K562 (cell line): ENCODE results near the gene TBP. TPM values are rescaled to one million over a fixed set of nuclear protein-coding genes. Genes with fewer than 3 reads are reported as not detected.

ENCODE experiments used
- DPF2 ChIP-seq: fragments of 450-650 bp; IDR thresholded peaks from 2 replicates; pipeline ENCODE4 v1.6.1; 2016
- TAF15 ChIP-seq: fragments of 200-400 bp; formaldehyde crosslinking; IDR thresholded peaks from 2 replicates; pipeline ENCODE4 v1.6.1; 2017; ENCODE audit warnings: mild to moderate bottlenecking, low read depth, low read length, moderate library complexity
- U2AF2 ChIP-seq: fragments of 200-400 bp; formaldehyde crosslinking; optimal IDR thresholded peaks from 2 replicates; pipeline ENCODE3; 2017; ENCODE audit warnings: low read depth, mild to moderate bottlenecking, low read length
- ZFP30 ChIP-seq: fragments of 250-450 bp; sonication (Bioruptor Pico); IDR thresholded peaks from 2 replicates; pipeline ENCODE4 v1.8.0; 2022; ENCODE audit warnings: moderate library complexity, mild to moderate bottlenecking, inconsistent platforms, borderline replicate concordance
- ZNF175 ChIP-seq: fragments of 200-800 bp; sonication (Bioruptor generic); IDR thresholded peaks from 2 replicates; pipeline ENCODE4 v1.6.1; 2016; ENCODE audit warnings: low read depth, mild to moderate bottlenecking, missing genetic modification characterization, missing compliant biosample characterization
- polyA plus RNA-seq, 8 experiments: library from polyadenylated mRNA; depleted of rRNA in 4 of 8; stranded (reverse) in 5 of 8; unstranded in 3 of 8; fragments of >200 nt; fragmentation: Nextera tagmentation in 2 of 8; fragmentation: Illumina TruSeq in 1 of 8; extraction: Ambion mirVana in 2 of 8; extraction: Trizol in 1 of 8; gene quantifications; 2 replicates each; pipeline versions ENCODE4 v1.2.1 to v1.2.3, GENCODE V29; 2011 to 2014; ENCODE audit warnings: inconsistent platforms in 1 of 8, missing spikeins in 1 of 8
- total RNA-seq, 7 experiments: library from RNA; depleted of rRNA in 6 of 7; stranded (reverse); fragments of >200 nt in 6 of 7; fragmentation: Illumina TruSeq in 2 of 7; extraction: Trizol in 2 of 7; gene quantifications; 2 replicates each; pipeline versions ENCODE4 v1.2.1 to v1.2.3, GENCODE V29; 2011 to 2021; ENCODE audit warnings: low replicate concordance in 1 of 7
- TF ChIP-seq, protein P1 (sequence below): fragments of 450-650 bp; IDR thresholded peaks from 2 replicates; pipeline ENCODE4 v1.6.1; 2016; ENCODE audit warnings: low read depth
- TF ChIP-seq, protein P2 (sequence below): IDR thresholded peaks from 3 replicates; pipeline ENCODE4 v1.6.1; 2011; ENCODE audit warnings: borderline replicate concordance, mild to moderate bottlenecking; ENCODE audit not compliant: insufficient read length, insufficient read depth
- TF ChIP-seq, protein P3 (sequence below): sonication (generic); formaldehyde crosslinking; IDR thresholded peaks from 2 replicates; pipeline ENCODE4 v1.8.0; 2022; ENCODE audit warnings: mild to moderate bottlenecking, missing genetic modification reagents, borderline replicate concordance
- TF ChIP-seq, protein P4 (sequence below): fragments of 450-650 bp; IDR thresholded peaks from 2 replicates; pipeline ENCODE4 v1.6.1; 2016; ENCODE audit warnings: missing biosample characterization, missing genetic modification characterization
- TF ChIP-seq, protein P5 (sequence below): fragments of 450-650 bp; IDR thresholded peaks from 2 replicates; pipeline ENCODE4 v1.7.1; 2018; ENCODE audit warnings: mild to moderate bottlenecking, low read depth; ENCODE audit not compliant: partially characterized antibody

TBP gene
- total and polyA plus RNA-seq, 9 of the 15 experiments (the other 6 are each of a cell fraction or from before 2014, with no cell fraction given) = 28.5 to 86.1 (median 39.5) TPM

DNA sequence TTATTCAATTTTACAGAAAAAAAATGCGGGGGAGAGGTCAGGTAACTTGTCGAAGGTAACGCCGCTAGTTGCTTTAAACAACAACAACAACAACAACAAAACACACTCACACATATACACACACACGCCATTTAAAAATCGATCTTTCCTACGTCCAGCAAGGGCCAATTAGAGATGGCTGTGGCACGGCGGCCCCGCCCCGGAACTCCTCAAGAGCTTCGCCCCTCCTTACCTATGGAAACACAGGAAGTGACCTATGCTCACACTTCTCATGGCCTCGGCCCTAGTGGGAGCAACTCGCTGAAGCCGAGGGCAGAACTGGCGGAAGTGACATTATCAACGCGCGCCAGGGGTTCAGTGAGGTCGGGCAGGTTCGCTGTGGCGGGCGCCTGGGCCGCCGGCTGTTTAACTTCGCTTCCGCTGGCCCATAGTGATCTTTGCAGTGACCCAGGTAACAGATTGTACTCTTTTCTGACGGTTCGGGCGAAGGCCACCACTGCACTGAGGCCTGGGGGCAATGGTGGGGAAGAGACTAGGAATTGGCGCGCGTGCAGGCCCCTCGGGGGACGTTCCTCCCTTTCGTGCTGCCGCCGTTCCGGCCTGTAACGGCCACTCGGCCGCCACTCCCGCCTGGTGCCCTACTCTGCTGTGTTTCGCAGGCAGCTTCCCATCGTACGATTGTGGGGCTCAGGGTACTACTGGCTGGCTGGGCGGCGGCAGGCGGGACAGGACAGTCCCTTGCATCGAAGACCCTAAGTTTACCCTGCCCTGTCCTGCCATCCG is at the start of gene TBP (continued):
- TF ChIP-seq, protein P1, sequence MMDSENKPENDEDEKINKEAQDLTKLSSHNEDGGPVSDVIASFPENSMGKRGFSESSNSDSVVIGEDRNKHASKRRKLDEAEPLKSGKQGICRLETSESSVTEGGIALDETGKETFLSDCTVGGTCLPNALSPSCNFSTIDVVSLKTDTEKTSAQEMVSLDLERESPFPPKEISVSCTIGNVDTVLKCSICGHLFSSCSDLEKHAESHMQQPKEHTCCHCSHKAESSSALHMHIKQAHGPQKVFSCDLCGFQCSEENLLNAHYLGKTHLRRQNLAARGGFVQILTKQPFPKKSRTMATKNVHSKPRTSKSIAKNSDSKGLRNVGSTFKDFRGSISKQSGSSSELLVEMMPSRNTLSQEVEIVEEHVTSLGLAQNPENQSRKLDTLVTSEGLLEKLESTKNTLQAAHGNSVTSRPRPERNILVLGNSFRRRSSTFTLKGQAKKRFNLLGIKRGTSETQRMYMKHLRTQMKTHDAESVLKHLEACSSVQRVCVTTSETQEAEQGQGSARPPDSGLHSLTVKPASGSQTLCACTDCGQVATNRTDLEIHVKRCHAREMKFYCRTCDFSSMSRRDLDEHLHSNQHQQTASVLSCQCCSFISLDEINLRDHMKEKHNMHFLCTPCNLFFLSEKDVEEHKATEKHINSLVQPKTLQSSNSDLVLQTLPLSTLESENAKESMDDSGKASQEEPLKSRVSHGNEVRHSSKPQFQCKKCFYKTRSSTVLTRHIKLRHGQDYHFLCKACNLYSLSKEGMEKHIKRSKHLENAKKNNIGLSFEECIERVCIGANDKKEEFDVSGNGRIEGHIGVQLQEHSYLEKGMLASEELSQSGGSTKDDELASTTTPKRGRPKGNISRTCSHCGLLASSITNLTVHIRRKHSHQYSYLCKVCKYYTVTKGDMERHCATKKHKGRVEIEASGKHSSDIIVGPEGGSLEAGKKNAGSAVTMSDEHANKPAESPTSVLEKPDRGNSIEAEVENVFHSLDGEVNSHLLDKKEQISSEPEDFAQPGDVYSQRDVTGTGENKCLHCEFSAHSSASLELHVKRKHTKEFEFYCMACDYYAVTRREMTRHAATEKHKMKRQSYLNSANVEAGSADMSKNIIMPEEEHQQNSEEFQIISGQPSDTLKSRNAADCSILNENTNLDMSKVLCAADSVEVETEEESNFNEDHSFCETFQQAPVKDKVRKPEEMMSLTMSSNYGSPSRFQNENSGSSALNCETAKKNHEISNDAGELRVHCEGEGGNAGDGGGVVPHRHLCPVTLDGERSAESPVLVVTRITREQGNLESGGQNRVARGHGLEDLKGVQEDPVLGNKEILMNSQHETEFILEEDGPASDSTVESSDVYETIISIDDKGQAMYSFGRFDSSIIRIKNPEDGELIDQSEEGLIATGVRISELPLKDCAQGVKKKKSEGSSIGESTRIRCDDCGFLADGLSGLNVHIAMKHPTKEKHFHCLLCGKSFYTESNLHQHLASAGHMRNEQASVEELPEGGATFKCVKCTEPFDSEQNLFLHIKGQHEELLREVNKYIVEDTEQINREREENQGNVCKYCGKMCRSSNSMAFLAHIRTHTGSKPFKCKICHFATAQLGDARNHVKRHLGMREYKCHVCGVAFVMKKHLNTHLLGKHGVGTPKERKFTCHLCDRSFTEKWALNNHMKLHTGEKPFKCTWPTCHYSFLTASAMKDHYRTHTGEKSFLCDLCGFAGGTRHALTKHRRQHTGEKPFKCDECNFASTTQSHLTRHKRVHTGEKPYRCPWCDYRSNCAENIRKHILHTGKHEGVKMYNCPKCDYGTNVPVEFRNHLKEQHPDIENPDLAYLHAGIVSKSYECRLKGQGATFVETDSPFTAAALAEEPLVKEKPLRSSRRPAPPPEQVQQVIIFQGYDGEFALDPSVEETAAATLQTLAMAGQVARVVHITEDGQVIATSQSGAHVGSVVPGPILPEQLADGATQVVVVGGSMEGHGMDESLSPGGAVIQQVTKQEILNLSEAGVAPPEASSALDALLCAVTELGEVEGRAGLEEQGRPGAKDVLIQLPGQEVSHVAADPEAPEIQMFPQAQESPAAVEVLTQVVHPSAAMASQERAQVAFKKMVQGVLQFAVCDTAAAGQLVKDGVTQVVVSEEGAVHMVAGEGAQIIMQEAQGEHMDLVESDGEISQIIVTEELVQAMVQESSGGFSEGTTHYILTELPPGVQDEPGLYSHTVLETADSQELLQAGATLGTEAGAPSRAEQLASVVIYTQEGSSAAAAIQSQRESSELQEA = peak; percentile 8; the same call in 1 of the 2 replicates
- TF ChIP-seq, protein P2, sequence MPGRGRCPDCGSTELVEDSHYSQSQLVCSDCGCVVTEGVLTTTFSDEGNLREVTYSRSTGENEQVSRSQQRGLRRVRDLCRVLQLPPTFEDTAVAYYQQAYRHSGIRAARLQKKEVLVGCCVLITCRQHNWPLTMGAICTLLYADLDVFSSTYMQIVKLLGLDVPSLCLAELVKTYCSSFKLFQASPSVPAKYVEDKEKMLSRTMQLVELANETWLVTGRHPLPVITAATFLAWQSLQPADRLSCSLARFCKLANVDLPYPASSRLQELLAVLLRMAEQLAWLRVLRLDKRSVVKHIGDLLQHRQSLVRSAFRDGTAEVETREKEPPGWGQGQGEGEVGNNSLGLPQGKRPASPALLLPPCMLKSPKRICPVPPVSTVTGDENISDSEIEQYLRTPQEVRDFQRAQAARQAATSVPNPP = no peak
- TF ChIP-seq, protein P3, sequence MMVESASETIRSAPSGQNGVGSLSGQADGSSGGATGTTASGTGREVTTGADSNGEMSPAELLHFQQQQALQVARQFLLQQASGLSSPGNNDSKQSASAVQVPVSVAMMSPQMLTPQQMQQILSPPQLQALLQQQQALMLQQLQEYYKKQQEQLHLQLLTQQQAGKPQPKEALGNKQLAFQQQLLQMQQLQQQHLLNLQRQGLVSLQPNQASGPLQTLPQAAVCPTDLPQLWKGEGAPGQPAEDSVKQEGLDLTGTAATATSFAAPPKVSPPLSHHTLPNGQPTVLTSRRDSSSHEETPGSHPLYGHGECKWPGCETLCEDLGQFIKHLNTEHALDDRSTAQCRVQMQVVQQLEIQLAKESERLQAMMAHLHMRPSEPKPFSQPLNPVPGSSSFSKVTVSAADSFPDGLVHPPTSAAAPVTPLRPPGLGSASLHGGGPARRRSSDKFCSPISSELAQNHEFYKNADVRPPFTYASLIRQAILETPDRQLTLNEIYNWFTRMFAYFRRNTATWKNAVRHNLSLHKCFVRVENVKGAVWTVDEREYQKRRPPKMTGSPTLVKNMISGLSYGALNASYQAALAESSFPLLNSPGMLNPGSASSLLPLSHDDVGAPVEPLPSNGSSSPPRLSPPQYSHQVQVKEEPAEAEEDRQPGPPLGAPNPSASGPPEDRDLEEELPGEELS (CRISPR knock-in tag) = no peak; the same call in none of the 2 replicates
- peak; percentile 61; the same call in 1 of the 2 replicates for TF ChIP-seq DPF2
- no peak for TF ChIP-seq ZFP30 (CRISPR knock-in tag)
- TF ChIP-seq, protein P4, sequence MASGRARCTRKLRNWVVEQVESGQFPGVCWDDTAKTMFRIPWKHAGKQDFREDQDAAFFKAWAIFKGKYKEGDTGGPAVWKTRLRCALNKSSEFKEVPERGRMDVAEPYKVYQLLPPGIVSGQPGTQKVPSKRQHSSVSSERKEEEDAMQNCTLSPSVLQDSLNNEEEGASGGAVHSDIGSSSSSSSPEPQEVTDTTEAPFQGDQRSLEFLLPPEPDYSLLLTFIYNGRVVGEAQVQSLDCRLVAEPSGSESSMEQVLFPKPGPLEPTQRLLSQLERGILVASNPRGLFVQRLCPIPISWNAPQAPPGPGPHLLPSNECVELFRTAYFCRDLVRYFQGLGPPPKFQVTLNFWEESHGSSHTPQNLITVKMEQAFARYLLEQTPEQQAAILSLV (tag) = no peak
- no peak for TF ChIP-seq ZNF175 (CRISPR knock-in tag)
- no peak for TF ChIP-seq U2AF2
- TF ChIP-seq, protein P5, sequence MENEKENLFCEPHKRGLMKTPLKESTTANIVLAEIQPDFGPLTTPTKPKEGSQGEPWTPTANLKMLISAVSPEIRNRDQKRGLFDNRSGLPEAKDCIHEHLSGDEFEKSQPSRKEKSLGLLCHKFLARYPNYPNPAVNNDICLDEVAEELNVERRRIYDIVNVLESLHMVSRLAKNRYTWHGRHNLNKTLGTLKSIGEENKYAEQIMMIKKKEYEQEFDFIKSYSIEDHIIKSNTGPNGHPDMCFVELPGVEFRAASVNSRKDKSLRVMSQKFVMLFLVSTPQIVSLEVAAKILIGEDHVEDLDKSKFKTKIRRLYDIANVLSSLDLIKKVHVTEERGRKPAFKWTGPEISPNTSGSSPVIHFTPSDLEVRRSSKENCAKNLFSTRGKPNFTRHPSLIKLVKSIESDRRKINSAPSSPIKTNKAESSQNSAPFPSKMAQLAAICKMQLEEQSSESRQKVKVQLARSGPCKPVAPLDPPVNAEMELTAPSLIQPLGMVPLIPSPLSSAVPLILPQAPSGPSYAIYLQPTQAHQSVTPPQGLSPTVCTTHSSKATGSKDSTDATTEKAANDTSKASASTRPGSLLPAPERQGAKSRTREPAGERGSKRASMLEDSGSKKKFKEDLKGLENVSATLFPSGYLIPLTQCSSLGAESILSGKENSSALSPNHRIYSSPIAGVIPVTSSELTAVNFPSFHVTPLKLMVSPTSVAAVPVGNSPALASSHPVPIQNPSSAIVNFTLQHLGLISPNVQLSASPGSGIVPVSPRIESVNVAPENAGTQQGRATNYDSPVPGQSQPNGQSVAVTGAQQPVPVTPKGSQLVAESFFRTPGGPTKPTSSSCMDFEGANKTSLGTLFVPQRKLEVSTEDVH = peak; percentile 96
- no peak for TF ChIP-seq TAF15
